HG03095 (cell line): ENCODE data around the gene CCNB1IP1.
"Not testable (repeated sequence)": the region's sequence is repeated elsewhere in the genome, so short reads cannot be mapped to it uniquely, and the experiment has no call there.

Source experiments
- ATAC-seq: cut with Tn5 transposase; IDR thresholded peaks from one replicate; pipeline ENCODE4 v1.9.1; 2021; ENCODE audit warnings: moderate library complexity; ENCODE audit not compliant: unreplicated experiment

The CCNB1IP1 gene

DNA sequence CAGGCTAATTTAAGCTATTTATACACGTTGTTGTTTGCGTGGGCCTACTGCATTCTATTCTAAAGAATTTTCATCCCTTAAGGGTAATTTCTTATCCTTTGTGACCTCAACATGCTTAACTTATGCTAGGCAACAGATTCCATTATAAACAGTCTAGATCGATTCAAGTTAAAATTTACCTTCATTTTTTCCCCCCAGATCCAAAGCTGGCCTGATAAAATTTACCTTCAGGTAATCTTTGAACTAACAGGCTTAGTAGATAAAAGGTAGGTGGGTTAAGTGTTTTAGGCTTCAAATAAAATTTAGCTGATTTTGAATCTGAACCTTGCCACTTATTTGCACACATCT is 389 bp upstream of the CCNB1IP1 start:
- no peak for ATAC-seq

DNA sequence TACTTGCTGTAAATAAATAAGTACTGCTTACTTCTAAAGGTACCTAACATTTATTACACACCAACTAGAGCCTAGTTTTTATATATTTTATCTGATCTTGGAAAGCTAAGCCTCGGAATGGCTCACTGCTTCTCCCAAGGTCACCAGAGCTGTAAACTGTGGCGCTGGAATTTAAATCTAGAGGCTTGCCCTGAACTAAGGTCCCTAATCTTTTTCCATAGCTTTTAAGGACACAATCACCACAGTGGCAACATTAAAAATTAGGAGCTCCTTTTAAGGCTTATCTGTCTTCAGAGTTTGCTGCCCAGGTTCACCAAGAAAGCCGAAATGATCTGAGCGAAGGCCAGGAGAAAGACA is 670 bp downstream of the CCNB1IP1 start:
- ATAC-seq, result no peak

- ATAC-seq, result no peak
Measured at GRCh38 chr14:20331053-20331613, 1.9 kb downstream of the CCNB1IP1 start.

- ATAC-seq, result no peak
Measured at GRCh38 chr14:20329355-20329754, 3.7 kb downstream of the CCNB1IP1 start.

DNA sequence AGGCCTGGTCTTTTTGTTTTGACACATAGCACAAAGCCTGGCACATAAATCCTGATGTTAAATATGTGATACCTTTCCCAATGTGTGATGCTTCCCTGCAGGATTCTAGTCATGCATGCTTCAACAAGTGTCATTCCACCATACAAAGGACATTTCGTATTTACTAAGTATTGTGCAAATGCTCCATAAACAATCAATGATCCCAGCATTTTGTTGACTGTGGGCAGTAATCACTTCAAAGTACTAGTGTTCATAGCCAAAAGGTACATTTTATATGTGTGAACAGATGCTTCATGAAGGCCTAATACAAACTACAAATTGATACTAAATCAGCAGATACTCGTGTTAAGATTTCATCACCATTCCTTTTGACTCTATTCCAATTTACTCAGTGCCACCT is 4.4 kb downstream of the CCNB1IP1 start:
- no peak for ATAC-seq

DNA sequence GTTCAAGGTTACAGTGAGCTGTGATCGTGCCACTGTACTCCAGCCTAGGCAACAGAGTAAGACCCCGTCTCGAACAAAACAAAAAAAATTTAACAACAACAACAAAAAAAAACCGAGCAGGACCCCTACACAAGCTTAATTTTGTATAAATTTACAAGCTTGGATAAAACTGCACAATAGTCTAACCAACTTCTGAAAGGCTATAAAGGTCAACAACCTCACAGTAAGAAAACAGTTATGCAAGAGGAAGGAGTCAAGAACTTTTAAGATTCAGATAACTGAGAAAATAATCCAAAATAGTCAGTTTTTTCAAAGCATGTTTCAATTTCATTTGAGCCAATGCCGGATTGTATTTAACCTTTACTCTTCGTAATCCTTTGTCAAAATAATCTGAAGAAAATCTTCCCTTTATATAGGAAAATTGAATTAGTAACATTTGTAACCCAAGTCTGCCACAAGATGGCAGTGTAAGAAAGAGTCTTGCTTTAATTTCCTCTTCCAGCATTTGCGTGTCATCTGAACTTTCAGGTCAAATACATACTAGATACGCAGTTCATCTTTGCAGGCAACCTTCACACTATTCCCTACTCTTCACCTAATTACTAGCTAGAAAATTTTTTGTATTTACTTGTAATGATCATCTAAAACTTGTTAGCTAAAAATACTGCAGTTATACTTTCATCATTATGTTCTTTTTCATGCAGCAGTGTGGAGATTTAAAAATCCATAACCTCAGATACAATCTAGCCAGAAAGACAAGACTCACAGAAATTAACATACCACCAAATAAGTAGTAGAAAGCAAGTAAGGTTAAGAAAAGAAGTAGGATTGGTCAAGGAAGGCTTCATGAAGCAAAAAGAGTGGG is 5.8 kb downstream of the CCNB1IP1 start:
- ATAC-seq, result peak; percentile 57

GRCh38 chr14:20317720-20318119 is 15.4 kb downstream of the CCNB1IP1 start:
- no peak for ATAC-seq

GRCh38 chr14:20314026-20314425 is 19.1 kb downstream of the CCNB1IP1 start:
- ATAC-seq, result no peak

DNA sequence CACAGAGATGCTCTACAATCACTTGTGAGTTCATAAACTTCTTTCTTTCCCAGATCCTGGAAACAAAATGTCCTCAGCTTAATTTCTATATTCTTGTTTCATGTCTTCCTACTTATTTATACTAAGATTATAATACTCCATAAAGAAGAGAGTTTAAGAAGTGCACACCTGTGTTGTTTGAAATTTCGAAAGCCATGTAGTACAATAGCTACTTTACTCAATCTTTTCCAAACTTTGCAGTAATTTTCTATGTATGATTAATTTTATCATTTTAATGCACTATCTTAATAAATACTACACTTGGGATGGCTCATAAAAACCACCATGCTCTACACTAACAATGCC is 27.0 kb downstream of the CCNB1IP1 start:
- no peak for ATAC-seq

GRCh38 chr14:20305265-20306078 is 27.6 kb downstream of the CCNB1IP1 start, which contains the start of gene TTC5:
Gene TTC5 (minus strand): TSS chr14:20305951. CDS start chr14:20305937, 14 bp downstream.
- peak; percentile 91 for ATAC-seq

- ATAC-seq, result no peak
Measured at GRCh38 chr14:20302042-20302755, 30.9 kb downstream of the CCNB1IP1 start.

DNA sequence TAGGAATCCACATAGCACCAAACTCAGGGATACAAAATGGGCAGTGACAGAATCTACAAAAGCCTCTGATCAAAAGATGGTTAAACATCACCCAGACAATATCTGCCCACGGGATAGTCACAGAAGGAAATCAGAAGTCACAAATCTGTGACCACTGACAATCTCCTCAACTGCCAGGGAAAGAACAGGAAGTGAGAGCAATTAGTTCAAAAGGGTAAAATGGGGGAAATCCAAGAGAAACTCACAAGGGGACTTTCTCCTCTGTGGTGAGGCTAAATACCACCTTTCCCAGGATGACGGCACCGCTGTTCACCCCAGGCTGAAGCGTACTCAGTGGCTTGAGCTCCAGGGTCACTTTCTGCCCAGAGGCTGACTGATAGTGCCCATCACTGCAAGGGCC is 38.0 kb downstream of the CCNB1IP1 start:
- ATAC-seq, result peak; percentile 82

DNA sequence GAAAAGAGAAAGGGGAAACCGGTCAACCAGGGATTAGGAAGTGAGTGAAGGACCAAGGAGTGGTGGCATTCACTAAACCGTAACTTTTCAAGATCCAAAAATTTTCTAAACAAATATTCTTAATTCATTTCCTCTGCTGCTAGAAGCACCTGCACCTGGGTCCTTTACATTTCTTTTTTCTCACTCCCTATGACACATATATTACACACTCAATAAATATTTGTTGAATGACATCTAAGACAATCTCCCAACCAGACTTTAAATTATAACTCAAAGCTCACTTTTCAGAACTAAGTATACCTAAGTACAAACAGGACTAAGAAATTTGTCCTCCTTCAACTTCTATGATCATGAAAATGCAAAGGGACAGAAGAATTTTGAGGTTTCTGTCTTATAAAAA is 38.4 kb downstream of the CCNB1IP1 start:
- ATAC-seq, result no peak

- ATAC-seq, result not testable (repeated sequence)
Measured at GRCh38 chr14:20281998-20282397, 51.1 kb downstream of the CCNB1IP1 start.

DNA sequence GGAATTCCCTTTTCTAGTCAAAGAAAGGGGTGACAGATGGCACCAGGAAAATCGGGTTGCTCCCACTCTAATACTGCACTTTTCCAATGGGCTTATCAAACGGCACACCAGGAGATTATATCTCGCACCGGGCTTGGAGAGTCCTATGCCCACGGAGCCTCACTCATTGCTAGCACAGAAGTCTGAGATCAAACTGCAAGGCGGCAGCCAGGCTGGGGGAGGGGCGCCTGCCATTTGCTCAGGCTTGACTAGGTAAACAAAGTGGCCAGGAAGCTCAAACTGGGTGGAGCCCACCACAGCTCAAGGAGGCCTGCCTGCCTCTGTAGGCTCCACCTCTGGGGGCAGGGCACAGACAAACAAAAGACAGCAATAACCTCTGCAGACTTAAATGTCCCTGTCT is 52.8 kb downstream of the CCNB1IP1 start:
- not testable (repeated sequence) for ATAC-seq

- no peak for ATAC-seq
Measured at GRCh38 chr14:20278414-20278813, 54.7 kb downstream of the CCNB1IP1 start.

GRCh38 chr14:20277409-20277808 is 55.7 kb downstream of the CCNB1IP1 start:
- ATAC-seq, result no peak

- no peak for ATAC-seq
Measured at GRCh38 chr14:20274062-20274461, 59.0 kb downstream of the CCNB1IP1 start.

DNA sequence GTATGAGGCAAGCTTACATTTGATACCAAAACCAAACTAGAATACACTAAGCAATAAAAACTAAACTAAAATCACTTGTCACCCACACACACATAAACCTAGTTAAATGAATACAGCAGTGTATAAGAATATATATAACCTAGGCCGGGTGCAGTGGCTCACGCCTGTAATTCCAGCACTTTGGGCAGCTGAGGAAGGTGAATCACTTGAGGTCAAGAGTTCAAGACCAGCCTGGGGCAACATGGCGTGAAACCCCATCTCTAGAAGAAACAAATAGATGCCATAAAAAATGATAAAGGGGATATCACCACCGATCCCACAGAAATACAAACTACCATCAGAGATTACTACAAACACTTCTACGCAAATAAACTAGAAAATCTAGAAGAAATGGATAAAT is 68.7 kb downstream of the CCNB1IP1 start:
- ATAC-seq, result not testable (repeated sequence)

- ATAC-seq, result no peak
Measured at GRCh38 chr14:20262642-20263128, 70.4 kb downstream of the CCNB1IP1 start.
